Pancreas (tissue), 10 donors: ENCODE data around the gene BPNT1. TPM values are rescaled to one million over a fixed set of nuclear protein-coding genes. Genes with fewer than 3 reads are reported as not detected.
"Not testable (repeated sequence)": the region's sequence is repeated elsewhere in the genome, so short reads cannot be mapped to it uniquely, and the experiment has no call there.

ENCODE experiments used
- ATAC-seq, 4 donors: fragments of 200-7000 bp; cut with Tn5 transposase; one replicate each; pipeline versions ENCODE4 v1.8.0 to v1.9.1; 2020; ENCODE audit warnings: mild to moderate bottlenecking in 4 of 4, moderate library complexity in 4 of 4
- DNase-seq, 6 donors: peaks; one replicate each; pipeline ENCODE4 v3.0.0-alpha.2; 2020
- FAIRE-seq: peaks from 2 replicates; lab custom pipeline; 2012; peaks lifted over from hg19 to GRCh38; lab: Jason Lieb, UNC
- H3K27ac ChIP-seq, 4 donors: fragments of 200-600 bp; sonication (generic); 1 replicate in 3 of 4; 2 replicates in 1 of 4; pipeline versions ENCODE4 v1.5.0 to v1.8.0; 2020
- H3K27me3 ChIP-seq, 4 donors: fragments of 200-600 bp; one replicate each; pipeline ENCODE4 v1.8.0; 2021
- H3K36me3 ChIP-seq, 3 donors: fragments of 200-600 bp; sonication (generic) in 1 of 3; one replicate each; pipeline versions ENCODE4 v1.5.0 to v1.8.0; 2020 to 2021
- H3K4me1 ChIP-seq, 3 donors: fragments of 200-600 bp; one replicate each; pipeline ENCODE4 v1.8.0; 2021
- H3K4me3 ChIP-seq, 4 donors: fragments of 200-600 bp; sonication (generic) in 2 of 4; one replicate each; pipeline versions ENCODE4 v1.5.0 to v1.8.0; 2020 to 2021
- H3K9me3 ChIP-seq, 4 donors: fragments of 200-600 bp; one replicate each; pipeline ENCODE4 v1.8.0; 2021
- CTCF ChIP-seq, 4 donors: fragments of 200-600 bp; sonication (generic) in 3 of 4; IDR thresholded peaks; one replicate each; pipeline versions ENCODE4 v1.5.0 to v1.8.0; 2021; ENCODE audit warnings: antibody characterized with exemption in 4 of 4
- WGBS, 2 donors: extraction: QIAGEN DNeasy Blood & Tissue Kit; methylation state at CpG; one replicate each; pipeline ENCODE4 v1.1.7; 2013; 5-methylcytosine and 5-hydroxymethylcytosine counted together
- intact Hi-C, 3 donors: fragments of 100-400 bp; cut with DNase I; formaldehyde crosslinking; loops; one replicate each; pipeline versions ENCODE4 v1.11.1 to v1.14.2; 2022
- polyA plus RNA-seq, 2 donors: library from polyadenylated mRNA; stranded (reverse); fragments of 200-250 nt; gene quantifications; one replicate each; pipeline ENCODE4 v1.2.3, GENCODE V29; 2013
- total RNA-seq, 6 donors: library from RNA; stranded (reverse); fragmentation: NEBNext Ultra II Directional in 4 of 6; extraction: Animal tissue kit (Norgen Biotek cat#: 25700) in 4 of 6; gene quantifications; one replicate each; pipeline versions ENCODE4 v1.2.1 to v1.2.4, GENCODE V29; 2021 to 2023
- donor health status: healthy with polysubstance abuse.
- donor health status: DM: no; HTN: no; CAD: no; lungs with moderate emphysema.
- donor health status: DM: no; HTN: no; CAD: no.
- donor health status: control.
- donor health status: control.
- donor health status: Bipolar disorder and iron deficiency.
- donor health status: DM: yes; HTN: yes; CAD: no.
- donor health status: DM: no; HTN: no; CAD: no.
- donor health status: DM: no; HTN: no; CAD: no.
- donor health status: DM: yes; HTN: yes; CAD: no.

BPNT1 gene
- total and polyA plus RNA-seq, 8 donors = 4.2 to 12.4 (median 6.4) TPM

GRCh38 chr1:220044678-220045355 is 44.8 kb downstream of the BPNT1 start:
- TF ChIP-seq CTCF (IDR thresholded peaks at IDR 0.05) = no peak
- peaks cover 0 to 20% (median 12%) of the 10 kb centered on the region in 3 donors for H3K4me1 ChIP-seq
- H3K27me3 ChIP-seq = no peaks in the 10 kb centered on the region
- ATAC-seq (no peak), DNase-seq (no peak), FAIRE-seq (no peak)
- H3K4me3 ChIP-seq = peak overlapping the region in 3 of 4 donors; percentile 72 to 81 (median 79)
- peak overlapping the region in 2 of 4 donors; percentile 71 to 80 for H3K27ac ChIP-seq
- intact Hi-C loops = no loop called here
- H3K36me3 ChIP-seq = no peaks in the 10 kb centered on the region
- WGBS, 2 donors = 43 to 48% methylated on average over 4 of the region's 4 CpGs
- no peaks in the 10 kb centered on the region for H3K9me3 ChIP-seq

- intact Hi-C loops = no loop called here
- ATAC-seq = no peak
- Histone ChIP-seq H3K4me3 (no peak overlapping the region), H3K27ac (no peak overlapping the region), H3K4me1 (peaks cover 0 to 20% (median 12%) of the 10 kb centered on the region in 3 donors), H3K9me3 (no peaks in the 10 kb centered on the region), H3K36me3 (no peaks in the 10 kb centered on the region), H3K27me3 (no peaks in the 10 kb centered on the region)
- no peak for FAIRE-seq
- DNase-seq = no peak
- TF ChIP-seq CTCF (IDR thresholded peaks at IDR 0.05) = no peak
- WGBS, 2 donors = 48 to 66% methylated on average over 2 of the region's 2 CpGs
Measured at GRCh38 chr1:220043646-220044045, 45.9 kb downstream of the BPNT1 start.

- intact Hi-C loops = no loop called here
- 86 to 87% methylated on average over 5 of the region's 5 CpGs for WGBS, 2 donors
- Histone ChIP-seq H3K4me3 (no peak overlapping the region), H3K27ac (no peak overlapping the region), H3K9me3 (no peaks in the 10 kb centered on the region), H3K4me1 (peaks cover 0 to 16% (median 12%) of the 10 kb centered on the region in 3 donors), H3K27me3 (no peaks in the 10 kb centered on the region), H3K36me3 (no peaks in the 10 kb centered on the region)
- no peak for TF ChIP-seq CTCF (IDR thresholded peaks at IDR 0.05)
- FAIRE-seq (no peak), ATAC-seq (no peak), DNase-seq (no peak)
Measured at GRCh38 chr1:220040028-220040596, 49.5 kb downstream of the BPNT1 start.

GRCh38 chr1:220038640-220039039 is 50.9 kb downstream of the BPNT1 start:
- no peak for FAIRE-seq
- 60 to 71% methylated on average over 4 of the region's 4 CpGs for WGBS, 2 donors
- no peak for DNase-seq
- Histone ChIP-seq H3K27me3 (no peaks in the 10 kb centered on the region), H3K36me3 (peaks cover 0 to under 1% (median 0%) of the 10 kb centered on the region in 3 donors), H3K9me3 (no peaks in the 10 kb centered on the region), H3K4me1 (peaks cover 0 to 6% (median 3%) of the 10 kb centered on the region in 3 donors), H3K4me3 (no peak overlapping the region), H3K27ac (no peak overlapping the region)
- TF ChIP-seq CTCF (IDR thresholded peaks at IDR 0.05) = no peak
- intact Hi-C loops = no loop called here
- no peak for ATAC-seq

GRCh38 chr1:220037810-220038209 is 51.8 kb downstream of the BPNT1 start:
- H3K4me3 ChIP-seq, ATAC-seq, H3K36me3 ChIP-seq, H3K9me3 ChIP-seq, FAIRE-seq, H3K27me3 ChIP-seq, H3K27ac ChIP-seq, H3K4me1 ChIP-seq, intact Hi-C loops, DNase-seq: not testable (repeated sequence)
- WGBS, 2 donors = 82 to 83% methylated on average over 3 of the region's 3 CpGs
